Ovary (tissue), 3 donors: ENCODE results near the gene DGCR8.

ENCODE experiments used
- CTCF ChIP-seq, 3 donors: fragments of 450-650 bp in 2 of 3; fragments of 200-600 bp in 1 of 3; IDR thresholded peaks; one replicate each; pipeline versions ENCODE4 v1.5.1 to v1.8.0; 2016 to 2022; ENCODE audit warnings: antibody characterized with exemption in 3 of 3, mild to moderate bottlenecking in 1 of 3
- POLR2A ChIP-seq: fragments of 450-650 bp; IDR thresholded peaks from one replicate; pipeline ENCODE4 v1.6.1; 2017; ENCODE audit warnings: antibody characterized with exemption, mild to moderate bottlenecking, moderate library complexity
- donor health status: DM: no; HTN: no; CAD: no.

DNA sequence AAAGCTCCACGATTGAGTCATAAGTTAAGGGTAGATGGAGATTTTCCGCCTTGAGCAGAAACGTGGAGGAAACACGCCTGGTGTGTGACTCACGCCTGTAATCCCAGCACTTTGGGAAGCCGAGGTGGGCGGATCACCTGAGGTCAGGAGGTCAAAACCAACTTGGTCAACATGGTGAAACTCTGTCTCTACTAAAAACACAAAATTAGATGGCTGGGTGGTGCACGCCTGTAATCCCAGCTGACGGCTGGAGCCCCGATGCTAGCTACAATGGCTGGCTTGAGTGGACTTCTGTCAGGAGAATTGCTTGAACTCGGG is 17.3 kb upstream of the DGCR8 start:
- TF ChIP-seq POLR2A = no peak
- no peak for TF ChIP-seq CTCF (IDR thresholded peaks at IDR 0.05)
